ENCODE results near the gene PCYT1A.
"Not testable (repeated sequence)": the region's sequence is repeated elsewhere in the genome, so short reads cannot be mapped to it uniquely, and the experiment has no call there.

DNA sequence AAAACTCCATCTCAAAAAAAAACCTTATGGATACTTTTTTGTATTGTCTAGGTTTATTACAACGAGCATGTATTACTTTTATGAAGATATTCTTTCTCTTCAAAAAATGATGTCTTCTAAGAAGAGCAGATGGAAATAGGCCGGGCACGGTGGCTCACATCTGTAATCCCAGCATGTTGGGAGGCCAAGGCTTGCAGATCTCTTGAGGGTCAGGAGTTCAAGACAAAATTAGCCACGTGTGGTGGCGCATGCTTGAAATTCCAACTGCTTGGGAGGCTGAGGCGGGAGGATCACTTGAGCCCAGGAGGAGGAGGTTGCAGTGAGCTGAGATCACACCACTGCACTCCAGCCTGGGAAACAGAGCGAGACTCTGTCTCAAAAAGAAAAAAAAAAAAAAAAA, 26.6 kb upstream of the PCYT1A start:
- TF ChIP-seq, protein P1, sequence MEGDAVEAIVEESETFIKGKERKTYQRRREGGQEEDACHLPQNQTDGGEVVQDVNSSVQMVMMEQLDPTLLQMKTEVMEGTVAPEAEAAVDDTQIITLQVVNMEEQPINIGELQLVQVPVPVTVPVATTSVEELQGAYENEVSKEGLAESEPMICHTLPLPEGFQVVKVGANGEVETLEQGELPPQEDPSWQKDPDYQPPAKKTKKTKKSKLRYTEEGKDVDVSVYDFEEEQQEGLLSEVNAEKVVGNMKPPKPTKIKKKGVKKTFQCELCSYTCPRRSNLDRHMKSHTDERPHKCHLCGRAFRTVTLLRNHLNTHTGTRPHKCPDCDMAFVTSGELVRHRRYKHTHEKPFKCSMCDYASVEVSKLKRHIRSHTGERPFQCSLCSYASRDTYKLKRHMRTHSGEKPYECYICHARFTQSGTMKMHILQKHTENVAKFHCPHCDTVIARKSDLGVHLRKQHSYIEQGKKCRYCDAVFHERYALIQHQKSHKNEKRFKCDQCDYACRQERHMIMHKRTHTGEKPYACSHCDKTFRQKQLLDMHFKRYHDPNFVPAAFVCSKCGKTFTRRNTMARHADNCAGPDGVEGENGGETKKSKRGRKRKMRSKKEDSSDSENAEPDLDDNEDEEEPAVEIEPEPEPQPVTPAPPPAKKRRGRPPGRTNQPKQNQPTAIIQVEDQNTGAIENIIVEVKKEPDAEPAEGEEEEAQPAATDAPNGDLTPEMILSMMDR (IDR thresholded peaks at IDR 0.05; ENCODE audit: insufficient read depth, low read length, poor library complexity, severe bottlenecking), result not testable (repeated sequence)
- TF ChIP-seq EZH2phosphoT487 (conservative IDR thresholded peaks at IDR 0.05; ENCODE audit: low read length), result not testable (repeated sequence)
